ENCODE data around the gene TM4SF18. TPM values are rescaled to one million over a fixed set of nuclear protein-coding genes. Genes with fewer than 3 reads are reported as not detected.

The TM4SF18 gene
- polyA plus RNA-seq, 1 donor from 2014 or later = not detected

DNA sequence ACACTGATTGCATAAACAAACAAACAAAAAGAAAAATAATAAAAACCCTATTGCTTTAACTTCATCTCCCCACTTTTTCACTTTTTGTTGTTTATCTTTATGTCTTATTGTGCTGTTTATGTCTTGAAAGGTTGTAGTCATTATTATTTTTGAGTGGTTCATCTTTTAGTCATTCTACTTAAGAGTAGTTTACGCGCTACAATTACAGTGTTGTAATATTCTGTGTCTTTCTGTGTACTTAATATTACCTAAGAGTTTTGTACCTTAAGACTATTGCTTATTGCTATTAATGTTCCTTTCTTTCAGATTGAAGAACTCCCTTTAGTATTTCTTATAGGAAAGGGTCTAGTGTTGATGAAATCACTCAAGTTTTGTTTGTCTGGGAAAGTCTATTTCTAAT is 28.1 kb downstream of the TM4SF18 start:
- H3K4me3 ChIP-seq (ENCODE audit: low read length) = no peak overlapping the region
- peaks cover 3% of the 10 kb centered on the region for H3F3A ChIP-seq (ENCODE audit: insufficient read depth, low read length, poor library complexity, severe bottlenecking)
- H3K9me3 ChIP-seq (ENCODE audit: low read length) = no peaks in the 10 kb centered on the region
- H2AFZ ChIP-seq (ENCODE audit: low read depth, low read length) = no peak overlapping the region
- H3K36me3 ChIP-seq (ENCODE audit: insufficient read depth, low read length) = no peaks in the 10 kb centered on the region
- no peaks in the 10 kb centered on the region for H3K9me2 ChIP-seq (ENCODE audit: insufficient read depth, low read length)
- H3K79me2 ChIP-seq (replicated peaks; ENCODE audit: insufficient read depth, low read length) = no peaks in the 10 kb centered on the region
- H3K4me2 ChIP-seq (ENCODE audit: low read length) = no peak overlapping the region
- no peak overlapping the region for H3K9ac ChIP-seq (ENCODE audit: low read length)
- H3K27ac ChIP-seq (ENCODE audit: low read length) = no peak overlapping the region
- H4K20me1 ChIP-seq (ENCODE audit: insufficient read depth) = no peaks in the 10 kb centered on the region
- TF ChIP-seq, protein P1, sequence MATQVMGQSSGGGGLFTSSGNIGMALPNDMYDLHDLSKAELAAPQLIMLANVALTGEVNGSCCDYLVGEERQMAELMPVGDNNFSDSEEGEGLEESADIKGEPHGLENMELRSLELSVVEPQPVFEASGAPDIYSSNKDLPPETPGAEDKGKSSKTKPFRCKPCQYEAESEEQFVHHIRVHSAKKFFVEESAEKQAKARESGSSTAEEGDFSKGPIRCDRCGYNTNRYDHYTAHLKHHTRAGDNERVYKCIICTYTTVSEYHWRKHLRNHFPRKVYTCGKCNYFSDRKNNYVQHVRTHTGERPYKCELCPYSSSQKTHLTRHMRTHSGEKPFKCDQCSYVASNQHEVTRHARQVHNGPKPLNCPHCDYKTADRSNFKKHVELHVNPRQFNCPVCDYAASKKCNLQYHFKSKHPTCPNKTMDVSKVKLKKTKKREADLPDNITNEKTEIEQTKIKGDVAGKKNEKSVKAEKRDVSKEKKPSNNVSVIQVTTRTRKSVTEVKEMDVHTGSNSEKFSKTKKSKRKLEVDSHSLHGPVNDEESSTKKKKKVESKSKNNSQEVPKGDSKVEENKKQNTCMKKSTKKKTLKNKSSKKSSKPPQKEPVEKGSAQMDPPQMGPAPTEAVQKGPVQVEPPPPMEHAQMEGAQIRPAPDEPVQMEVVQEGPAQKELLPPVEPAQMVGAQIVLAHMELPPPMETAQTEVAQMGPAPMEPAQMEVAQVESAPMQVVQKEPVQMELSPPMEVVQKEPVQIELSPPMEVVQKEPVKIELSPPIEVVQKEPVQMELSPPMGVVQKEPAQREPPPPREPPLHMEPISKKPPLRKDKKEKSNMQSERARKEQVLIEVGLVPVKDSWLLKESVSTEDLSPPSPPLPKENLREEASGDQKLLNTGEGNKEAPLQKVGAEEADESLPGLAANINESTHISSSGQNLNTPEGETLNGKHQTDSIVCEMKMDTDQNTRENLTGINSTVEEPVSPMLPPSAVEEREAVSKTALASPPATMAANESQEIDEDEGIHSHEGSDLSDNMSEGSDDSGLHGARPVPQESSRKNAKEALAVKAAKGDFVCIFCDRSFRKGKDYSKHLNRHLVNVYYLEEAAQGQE (IDR thresholded peaks at IDR 0.05; ENCODE audit: borderline replicate concordance) = no peak
- TF ChIP-seq SMC3 (conservative IDR thresholded peaks at IDR 0.05; ENCODE audit: poor library complexity) (no peak), EZH2 (IDR thresholded peaks at IDR 0.05; ENCODE audit: borderline replicate concordance, insufficient read depth, low read length, poor library complexity, severe bottlenecking) (no peak), MXI1 (conservative IDR thresholded peaks at IDR 0.05; ENCODE audit: poor library complexity, severe bottlenecking) (no peak), RAD21 (conservative IDR thresholded peaks at IDR 0.05) (no peak)
- TF ChIP-seq, protein P2, sequence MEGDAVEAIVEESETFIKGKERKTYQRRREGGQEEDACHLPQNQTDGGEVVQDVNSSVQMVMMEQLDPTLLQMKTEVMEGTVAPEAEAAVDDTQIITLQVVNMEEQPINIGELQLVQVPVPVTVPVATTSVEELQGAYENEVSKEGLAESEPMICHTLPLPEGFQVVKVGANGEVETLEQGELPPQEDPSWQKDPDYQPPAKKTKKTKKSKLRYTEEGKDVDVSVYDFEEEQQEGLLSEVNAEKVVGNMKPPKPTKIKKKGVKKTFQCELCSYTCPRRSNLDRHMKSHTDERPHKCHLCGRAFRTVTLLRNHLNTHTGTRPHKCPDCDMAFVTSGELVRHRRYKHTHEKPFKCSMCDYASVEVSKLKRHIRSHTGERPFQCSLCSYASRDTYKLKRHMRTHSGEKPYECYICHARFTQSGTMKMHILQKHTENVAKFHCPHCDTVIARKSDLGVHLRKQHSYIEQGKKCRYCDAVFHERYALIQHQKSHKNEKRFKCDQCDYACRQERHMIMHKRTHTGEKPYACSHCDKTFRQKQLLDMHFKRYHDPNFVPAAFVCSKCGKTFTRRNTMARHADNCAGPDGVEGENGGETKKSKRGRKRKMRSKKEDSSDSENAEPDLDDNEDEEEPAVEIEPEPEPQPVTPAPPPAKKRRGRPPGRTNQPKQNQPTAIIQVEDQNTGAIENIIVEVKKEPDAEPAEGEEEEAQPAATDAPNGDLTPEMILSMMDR (IDR thresholded peaks at IDR 0.05; ENCODE audit: poor library complexity, severe bottlenecking) = no peak
- no peaks in the 10 kb centered on the region for H3K27me3 ChIP-seq (ENCODE audit: insufficient read depth, low read depth, low read length)

DNA sequence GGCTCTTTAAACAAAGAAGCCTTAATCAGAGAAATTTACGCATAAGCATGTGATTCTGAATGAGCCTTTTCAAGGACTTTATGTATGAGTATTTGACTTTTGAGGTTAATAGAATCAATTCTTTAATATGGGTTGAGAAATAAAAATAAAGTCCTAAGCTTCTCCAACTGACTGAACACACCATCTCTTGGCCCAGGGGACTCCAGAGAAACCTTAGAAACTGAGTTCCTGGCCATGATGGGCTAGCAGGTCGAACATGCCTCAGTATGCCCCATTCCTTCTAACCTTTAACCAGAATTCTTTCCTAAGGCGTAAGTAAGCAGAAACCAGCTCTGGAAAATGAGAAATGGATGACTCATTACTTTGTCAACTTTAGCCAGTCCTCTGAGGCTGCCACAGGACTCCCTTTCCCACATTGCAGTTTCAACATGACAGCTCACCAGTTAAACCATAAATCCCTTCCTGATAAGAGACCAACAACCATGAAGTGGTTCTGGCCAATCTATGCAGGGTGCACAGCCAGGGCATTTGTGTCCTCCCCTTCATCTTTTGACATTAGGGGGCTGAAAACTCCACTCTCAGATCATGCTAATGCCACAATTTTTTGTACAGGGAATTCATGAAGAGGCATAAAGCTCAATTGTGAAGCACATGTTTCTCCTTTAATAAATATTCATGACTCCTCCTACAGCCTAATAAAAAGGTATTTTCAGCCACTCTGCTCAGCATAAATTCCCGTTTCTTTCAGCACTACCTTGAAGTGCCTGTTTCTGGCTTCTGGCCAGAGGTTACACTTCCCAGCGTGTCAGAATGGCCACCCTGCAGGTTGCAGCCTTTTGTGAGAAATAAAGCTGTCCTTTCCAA is 33.3 kb downstream of the TM4SF18 start:
- Histone ChIP-seq H2AFZ (ENCODE audit: low read depth, low read length) (no peak overlapping the region), H3K9ac (ENCODE audit: low read length) (no peak overlapping the region), H3K9me2 (ENCODE audit: insufficient read depth, low read length) (no peaks in the 10 kb centered on the region), H3K79me2 (replicated peaks; ENCODE audit: insufficient read depth, low read length) (no peaks in the 10 kb centered on the region), H3F3A (ENCODE audit: insufficient read depth, low read length, poor library complexity, severe bottlenecking) (peaks cover 6% of the 10 kb centered on the region), H4K20me1 (ENCODE audit: insufficient read depth) (no peaks in the 10 kb centered on the region), H3K36me3 (ENCODE audit: insufficient read depth, low read length) (no peaks in the 10 kb centered on the region), H3K9me3 (ENCODE audit: low read length) (no peaks in the 10 kb centered on the region), H3K27ac (ENCODE audit: low read length) (no peak overlapping the region), H3K4me2 (ENCODE audit: low read length) (no peak overlapping the region), H3K27me3 (ENCODE audit: insufficient read depth, low read depth, low read length) (no peaks in the 10 kb centered on the region), H3K4me3 (ENCODE audit: low read length) (peak overlapping the region; percentile 29)
- no peak for TF ChIP-seq EP300 (conservative IDR thresholded peaks at IDR 0.05; ENCODE audit: poor library complexity, severe bottlenecking)
- no peak for TF ChIP-seq RAD21 (conservative IDR thresholded peaks at IDR 0.05)
- TF ChIP-seq EZH2 (IDR thresholded peaks at IDR 0.05; ENCODE audit: borderline replicate concordance, insufficient read depth, low read length, poor library complexity, severe bottlenecking) = no peak
- TF ChIP-seq POLR2AphosphoS5 (IDR thresholded peaks at IDR 0.05) = no peak
- no peak for TF ChIP-seq TAF1 (IDR thresholded peaks at IDR 0.05; ENCODE audit: low read depth)
- TF ChIP-seq, protein P1 (IDR thresholded peaks at IDR 0.05; ENCODE audit: borderline replicate concordance) = no peak
- TF ChIP-seq, protein P2 (IDR thresholded peaks at IDR 0.05; ENCODE audit: poor library complexity, severe bottlenecking) = no peak
- no peak for TF ChIP-seq SMC3 (conservative IDR thresholded peaks at IDR 0.05; ENCODE audit: poor library complexity)
- TF ChIP-seq MXI1 (conservative IDR thresholded peaks at IDR 0.05; ENCODE audit: poor library complexity, severe bottlenecking) = no peak
